ENCODE results near the gene DNAH2. TPM values are rescaled to one million over a fixed set of nuclear protein-coding genes. Genes with fewer than 3 reads are reported as not detected.

Gene DNAH2
- total and polyA plus RNA-seq, 2 experiments from 2014 or later, result 0.38 TPM; not detected in 1

DNA sequence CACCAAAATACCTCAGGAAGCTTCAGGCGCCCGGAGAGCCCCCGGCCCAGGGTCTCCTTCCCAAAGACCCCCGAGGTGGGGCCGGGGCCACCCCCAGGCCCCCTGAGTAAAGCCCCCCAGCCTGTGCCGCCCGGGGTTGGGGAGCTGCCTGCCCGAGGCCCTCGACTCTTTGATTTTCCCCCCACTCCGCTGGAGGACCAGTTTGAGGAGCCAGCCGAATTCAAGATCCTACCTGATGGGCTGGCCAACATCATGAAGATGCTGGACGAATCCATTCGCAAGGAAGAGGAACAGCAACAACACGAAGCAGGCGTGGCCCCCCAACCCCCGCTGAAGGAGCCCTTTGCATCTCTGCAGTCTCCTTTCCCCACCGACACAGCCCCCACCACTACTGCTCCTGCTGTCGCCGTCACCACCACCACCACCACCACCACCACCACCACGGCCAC lies 130.6 kb downstream of the DNAH2 start:
- Histone ChIP-seq H3K4me3 (no peak overlapping the region), H3K79me2 (replicated peaks; ENCODE audit: insufficient read depth) (no peaks in the 10 kb centered on the region), H4K20me1 (replicated peaks; ENCODE audit: insufficient read depth) (no peaks in the 10 kb centered on the region; the same call in 1 of the 2 replicates), H3K36me3 (ENCODE audit: insufficient read depth) (no peaks in the 10 kb centered on the region), H3F3A (replicated peaks; ENCODE audit: low read depth) (0 out of 2 replicates have a peak, but pooled peaks cover 7% of the 10 kb centered on the region), H3K27ac (ENCODE audit: low read depth) (no peak overlapping the region), H3K27me3 (ENCODE audit: insufficient read depth) (peaks cover 83% of the 10 kb centered on the region), H2AFZ (no peak overlapping the region), H3K4me2 (no peak overlapping the region), H3K9me2 (ENCODE audit: insufficient read depth) (no peaks in the 10 kb centered on the region), H3K4me1 (ENCODE audit: insufficient read depth) (peaks cover 13% of the 10 kb centered on the region; the same call in 1 of the 2 replicates)
- TF ChIP-seq, protein P1, sequence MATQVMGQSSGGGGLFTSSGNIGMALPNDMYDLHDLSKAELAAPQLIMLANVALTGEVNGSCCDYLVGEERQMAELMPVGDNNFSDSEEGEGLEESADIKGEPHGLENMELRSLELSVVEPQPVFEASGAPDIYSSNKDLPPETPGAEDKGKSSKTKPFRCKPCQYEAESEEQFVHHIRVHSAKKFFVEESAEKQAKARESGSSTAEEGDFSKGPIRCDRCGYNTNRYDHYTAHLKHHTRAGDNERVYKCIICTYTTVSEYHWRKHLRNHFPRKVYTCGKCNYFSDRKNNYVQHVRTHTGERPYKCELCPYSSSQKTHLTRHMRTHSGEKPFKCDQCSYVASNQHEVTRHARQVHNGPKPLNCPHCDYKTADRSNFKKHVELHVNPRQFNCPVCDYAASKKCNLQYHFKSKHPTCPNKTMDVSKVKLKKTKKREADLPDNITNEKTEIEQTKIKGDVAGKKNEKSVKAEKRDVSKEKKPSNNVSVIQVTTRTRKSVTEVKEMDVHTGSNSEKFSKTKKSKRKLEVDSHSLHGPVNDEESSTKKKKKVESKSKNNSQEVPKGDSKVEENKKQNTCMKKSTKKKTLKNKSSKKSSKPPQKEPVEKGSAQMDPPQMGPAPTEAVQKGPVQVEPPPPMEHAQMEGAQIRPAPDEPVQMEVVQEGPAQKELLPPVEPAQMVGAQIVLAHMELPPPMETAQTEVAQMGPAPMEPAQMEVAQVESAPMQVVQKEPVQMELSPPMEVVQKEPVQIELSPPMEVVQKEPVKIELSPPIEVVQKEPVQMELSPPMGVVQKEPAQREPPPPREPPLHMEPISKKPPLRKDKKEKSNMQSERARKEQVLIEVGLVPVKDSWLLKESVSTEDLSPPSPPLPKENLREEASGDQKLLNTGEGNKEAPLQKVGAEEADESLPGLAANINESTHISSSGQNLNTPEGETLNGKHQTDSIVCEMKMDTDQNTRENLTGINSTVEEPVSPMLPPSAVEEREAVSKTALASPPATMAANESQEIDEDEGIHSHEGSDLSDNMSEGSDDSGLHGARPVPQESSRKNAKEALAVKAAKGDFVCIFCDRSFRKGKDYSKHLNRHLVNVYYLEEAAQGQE (IDR thresholded peaks at IDR 0.05; ENCODE audit: unreplicated experiment), result no peak
- no peak for TF ChIP-seq EZH2 (IDR thresholded peaks at IDR 0.05; ENCODE audit: low read depth, unreplicated experiment)
- TF ChIP-seq POLR2AphosphoS5 (IDR thresholded peaks at IDR 0.05; ENCODE audit: low read depth), result no peak
- no peak for TF ChIP-seq NANOG (IDR thresholded peaks at IDR 0.05; ENCODE audit: borderline replicate concordance)
- TF ChIP-seq JUNB (IDR thresholded peaks at IDR 0.05; ENCODE audit: unreplicated experiment), result no peak
- no peak for TF ChIP-seq STAT1 (IDR thresholded peaks at IDR 0.05; ENCODE audit: unreplicated experiment)
- TF ChIP-seq ZNF114 (CRISPR knock-in tag; IDR thresholded peaks at IDR 0.05), result no peak
- TF ChIP-seq ZNF331 (CRISPR knock-in tag; IDR thresholded peaks at IDR 0.05; ENCODE audit: low read depth), result no peak
- TF ChIP-seq, protein P2, sequence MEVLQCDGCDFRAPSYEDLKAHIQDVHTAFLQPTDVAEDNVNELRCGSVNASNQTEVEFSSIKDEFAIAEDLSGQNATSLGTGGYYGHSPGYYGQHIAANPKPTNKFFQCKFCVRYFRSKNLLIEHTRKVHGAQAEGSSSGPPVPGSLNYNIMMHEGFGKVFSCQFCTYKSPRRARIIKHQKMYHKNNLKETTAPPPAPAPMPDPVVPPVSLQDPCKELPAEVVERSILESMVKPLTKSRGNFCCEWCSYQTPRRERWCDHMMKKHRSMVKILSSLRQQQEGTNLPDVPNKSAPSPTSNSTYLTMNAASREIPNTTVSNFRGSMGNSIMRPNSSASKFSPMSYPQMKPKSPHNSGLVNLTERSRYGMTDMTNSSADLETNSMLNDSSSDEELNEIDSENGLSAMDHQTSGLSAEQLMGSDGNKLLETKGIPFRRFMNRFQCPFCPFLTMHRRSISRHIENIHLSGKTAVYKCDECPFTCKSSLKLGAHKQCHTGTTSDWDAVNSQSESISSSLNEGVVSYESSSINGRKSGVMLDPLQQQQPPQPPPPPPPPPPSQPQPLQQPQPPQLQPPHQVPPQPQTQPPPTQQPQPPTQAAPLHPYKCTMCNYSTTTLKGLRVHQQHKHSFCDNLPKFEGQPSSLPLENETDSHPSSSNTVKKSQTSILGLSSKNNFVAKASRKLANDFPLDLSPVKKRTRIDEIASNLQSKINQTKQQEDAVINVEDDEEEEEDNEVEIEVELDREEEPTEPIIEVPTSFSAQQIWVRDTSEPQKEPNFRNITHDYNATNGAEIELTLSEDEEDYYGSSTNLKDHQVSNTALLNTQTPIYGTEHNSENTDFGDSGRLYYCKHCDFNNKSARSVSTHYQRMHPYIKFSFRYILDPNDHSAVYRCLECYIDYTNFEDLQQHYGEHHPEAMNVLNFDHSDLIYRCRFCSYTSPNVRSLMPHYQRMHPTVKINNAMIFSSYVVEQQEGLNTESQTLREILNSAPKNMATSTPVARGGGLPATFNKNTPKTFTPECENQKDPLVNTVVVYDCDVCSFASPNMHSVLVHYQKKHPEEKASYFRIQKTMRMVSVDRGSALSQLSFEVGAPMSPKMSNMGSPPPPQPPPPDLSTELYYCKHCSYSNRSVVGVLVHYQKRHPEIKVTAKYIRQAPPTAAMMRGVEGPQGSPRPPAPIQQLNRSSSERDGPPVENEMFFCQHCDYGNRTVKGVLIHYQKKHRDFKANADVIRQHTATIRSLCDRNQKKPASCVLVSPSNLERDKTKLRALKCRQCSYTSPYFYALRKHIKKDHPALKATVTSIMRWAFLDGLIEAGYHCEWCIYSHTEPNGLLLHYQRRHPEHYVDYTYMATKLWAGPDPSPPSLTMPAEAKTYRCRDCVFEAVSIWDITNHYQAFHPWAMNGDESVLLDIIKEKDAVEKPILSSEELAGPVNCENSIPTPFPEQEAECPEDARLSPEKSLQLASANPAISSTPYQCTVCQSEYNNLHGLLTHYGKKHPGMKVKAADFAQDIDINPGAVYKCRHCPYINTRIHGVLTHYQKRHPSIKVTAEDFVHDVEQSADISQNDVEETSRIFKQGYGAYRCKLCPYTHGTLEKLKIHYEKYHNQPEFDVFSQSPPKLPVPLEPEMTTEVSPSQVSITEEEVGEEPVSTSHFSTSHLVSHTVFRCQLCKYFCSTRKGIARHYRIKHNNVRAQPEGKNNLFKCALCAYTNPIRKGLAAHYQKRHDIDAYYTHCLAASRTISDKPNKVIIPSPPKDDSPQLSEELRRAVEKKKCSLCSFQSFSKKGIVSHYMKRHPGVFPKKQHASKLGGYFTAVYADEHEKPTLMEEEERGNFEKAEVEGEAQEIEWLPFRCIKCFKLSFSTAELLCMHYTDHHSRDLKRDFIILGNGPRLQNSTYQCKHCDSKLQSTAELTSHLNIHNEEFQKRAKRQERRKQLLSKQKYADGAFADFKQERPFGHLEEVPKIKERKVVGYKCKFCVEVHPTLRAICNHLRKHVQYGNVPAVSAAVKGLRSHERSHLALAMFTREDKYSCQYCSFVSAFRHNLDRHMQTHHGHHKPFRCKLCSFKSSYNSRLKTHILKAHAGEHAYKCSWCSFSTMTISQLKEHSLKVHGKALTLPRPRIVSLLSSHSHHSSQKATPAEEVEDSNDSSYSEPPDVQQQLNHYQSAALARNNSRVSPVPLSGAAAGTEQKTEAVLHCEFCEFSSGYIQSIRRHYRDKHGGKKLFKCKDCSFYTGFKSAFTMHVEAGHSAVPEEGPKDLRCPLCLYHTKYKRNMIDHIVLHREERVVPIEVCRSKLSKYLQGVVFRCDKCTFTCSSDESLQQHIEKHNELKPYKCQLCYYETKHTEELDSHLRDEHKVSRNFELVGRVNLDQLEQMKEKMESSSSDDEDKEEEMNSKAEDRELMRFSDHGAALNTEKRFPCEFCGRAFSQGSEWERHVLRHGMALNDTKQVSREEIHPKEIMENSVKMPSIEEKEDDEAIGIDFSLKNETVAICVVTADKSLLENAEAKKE (CRISPR knock-in tag; IDR thresholded peaks at IDR 0.05), result no peak
- no peak for TF ChIP-seq CREB1 (CRISPR knock-in tag; IDR thresholded peaks at IDR 0.05; ENCODE audit: low read depth)
- Mint-ChIP-seq H3K4me1 (peaks cover 22% of the 10 kb centered on the region), H3K4me3 (no peak overlapping the region), H3K36me3 (ENCODE audit: low read depth) (no peaks in the 10 kb centered on the region; the same call in 2 of the 3 replicates), H3K27me3 (ENCODE audit: insufficient read depth, low read depth, poor library complexity) (peaks cover 45% of the 10 kb centered on the region), H3K27ac (no peak overlapping the region), H3K9me3 (no peaks in the 10 kb centered on the region; the same call in 2 of the 3 replicates)
- ATAC-seq (no peak), DNase-seq (ENCODE audit: low spot score) (no peak)

All from GM23338 (cell line).